ENCODE data around the gene PRR5L. TPM values are rescaled to one million over a fixed set of nuclear protein-coding genes. Genes with fewer than 3 reads are reported as not detected.

The PRR5L gene
- total and polyA plus RNA-seq, 5 experiments from 2014 or later, result 0.50 to 21.3 (median 1.2) TPM

DNA sequence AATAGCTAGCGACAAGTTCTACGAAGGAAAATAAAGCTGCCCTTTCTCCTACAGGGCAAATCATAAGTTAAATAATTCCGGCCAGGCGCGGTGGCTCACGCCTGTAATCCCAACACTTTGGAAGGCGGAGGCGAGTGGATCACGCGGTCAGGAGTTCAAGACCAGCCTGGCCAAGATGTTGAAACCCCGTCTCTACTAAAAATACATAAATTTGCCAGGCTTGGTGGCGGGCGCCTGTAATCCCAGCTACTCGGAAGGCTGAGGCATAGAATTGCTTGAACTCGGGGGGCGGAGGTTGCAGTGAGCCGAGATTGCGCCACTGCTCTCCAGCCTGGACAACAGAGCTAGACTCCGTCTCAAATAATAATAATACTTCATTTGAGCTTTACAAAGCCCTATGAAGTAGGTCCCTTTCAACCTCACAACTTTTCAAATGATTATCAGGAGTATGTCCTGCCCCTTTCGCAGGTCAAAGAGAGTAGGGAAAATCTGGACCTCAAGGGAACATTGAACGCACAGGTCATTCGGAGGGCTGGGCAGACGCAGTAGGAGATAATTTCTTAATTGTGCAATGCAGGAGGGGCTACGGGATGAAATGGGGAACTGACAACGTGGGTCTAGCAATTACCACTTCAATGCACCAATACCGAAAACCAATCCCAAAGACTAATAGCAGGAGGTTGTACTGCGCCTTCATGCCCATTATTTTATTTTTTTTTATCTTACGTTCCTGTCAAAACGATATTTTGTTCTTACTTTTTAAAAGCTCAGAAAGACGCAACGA lies 7.5 kb upstream of the PRR5L start:
- no peaks in the 10 kb centered on the region for H3K27me3 Mint-ChIP-seq
- H3K27ac Mint-ChIP-seq, result peak overlapping the region; percentile 88 to 96 (median 93)
- peaks cover 0 to 3% (median 1%) of the 10 kb centered on the region in 3 donors for H3K36me3 Mint-ChIP-seq
- H3K9me3 Mint-ChIP-seq, result no peaks in the 10 kb centered on the region
- peaks cover 21 to 50% (median 44%) of the 10 kb centered on the region in 4 donors for H3K4me1 Mint-ChIP-seq
- DNase-seq, result no peak
- ATAC-seq, result no peak
- H3K4me3 Mint-ChIP-seq, result peak overlapping the region; percentile 86 to 97 (median 94)
- POLR2A ChIA-PET, result interaction anchor here (1.0 kb wide), 1 partner anchor 626 kb away, joined by 4 read pairs; the partner anchor contains the start of gene TRIM44

DNA sequence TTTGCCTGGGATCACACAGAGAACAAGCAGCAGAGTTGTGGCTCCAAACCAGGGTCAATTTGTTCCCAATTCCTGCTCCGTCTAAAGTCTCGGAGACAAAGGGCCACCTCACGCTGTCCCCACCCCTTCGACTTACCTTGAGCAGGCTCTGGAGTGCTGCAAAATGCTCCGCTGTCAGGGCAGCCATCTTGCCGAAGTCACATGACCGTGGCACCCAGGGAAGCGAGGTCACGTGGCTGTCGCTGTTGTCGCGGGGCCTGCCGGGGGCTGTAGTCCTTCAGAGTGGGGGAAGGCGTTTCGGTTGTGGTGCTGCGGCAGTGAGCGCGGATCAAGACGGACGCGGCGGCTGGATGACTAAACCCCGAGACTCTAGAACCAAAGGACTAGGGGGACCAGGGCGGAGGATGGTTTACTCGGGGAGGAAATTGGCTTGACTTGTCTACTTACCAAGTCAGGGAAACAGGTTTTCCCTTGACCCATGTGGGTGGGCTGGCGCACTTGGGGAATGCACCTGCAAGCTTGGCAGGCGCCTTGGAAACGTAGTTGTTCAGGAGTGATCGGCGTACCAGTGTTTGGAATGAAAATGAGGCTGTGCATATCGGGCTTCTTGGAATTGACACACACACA lies 6.7 kb upstream of the PRR5L start, which contains the start of gene COMMD9:
Gene COMMD9, minus strand, starts transcription at position 199 of the 627 bp plus-strand sequence. Its CDS starts 12 bp downstream, at position 187.
- no peaks in the 10 kb centered on the region for H3K27me3 Mint-ChIP-seq
- ATAC-seq, result peak; percentile 98 to 99
- DNase-seq, result peak; percentile 85 to 96 (median 91)
- peaks cover 21 to 45% (median 41%) of the 10 kb centered on the region in 4 donors for H3K4me1 Mint-ChIP-seq
- peak within 1 kb of the TSS; percentile 86 to 97 (median 94) for H3K4me3 Mint-ChIP-seq
- peak within 1 kb of the TSS; percentile 88 to 96 (median 93) for H3K27ac Mint-ChIP-seq
- POLR2A ChIA-PET, result interaction anchor here (0.8 to 1.0 kb wide), 2 partner anchors 221 to 627 kb away, joined by 3 to 4 read pairs; partner anchors contain the start of genes TRAF6 and TRIM44
- no peaks in the 10 kb centered on the region for H3K9me3 Mint-ChIP-seq
- peaks cover 0 to 3% (median 0%) of the 10 kb centered on the region in 3 donors for H3K36me3 Mint-ChIP-seq

DNA sequence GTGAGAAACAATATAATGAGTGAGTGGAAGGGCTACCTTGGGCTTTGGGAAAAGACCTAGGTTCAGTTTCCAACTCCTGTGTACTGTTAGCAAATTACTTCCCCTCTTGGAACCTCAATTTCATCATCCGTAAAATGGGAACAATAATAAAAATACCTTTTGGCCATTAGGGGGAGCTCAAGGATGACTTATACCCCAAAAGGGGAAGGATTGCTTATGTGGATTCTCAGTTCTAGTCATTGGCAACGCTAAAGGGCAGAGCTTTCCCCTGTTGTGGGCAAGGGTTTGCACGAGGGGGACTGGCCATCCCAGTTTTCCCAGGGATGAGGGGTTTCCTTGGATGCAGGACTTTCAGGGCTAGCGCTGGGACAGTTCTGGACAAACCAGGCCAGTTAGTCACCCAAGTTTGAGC lies 3.8 kb upstream of the PRR5L start:
- Mint-ChIP-seq H3K4me3 (no peak overlapping the region), H3K9me3 (no peaks in the 10 kb centered on the region), H3K36me3 (no peaks in the 10 kb centered on the region), H3K27me3 (peaks cover 0 to 2% (median 0%) of the 10 kb centered on the region in 5 donors), H3K4me1 (peaks cover 14 to 27% (median 25%) of the 10 kb centered on the region in 4 donors), H3K27ac (no peak overlapping the region)
- peak in 3 of 10 donors; percentile 9 to 50 (median 13) for DNase-seq
- POLR2A ChIA-PET, result no interaction called here
- ATAC-seq, result no peak

DNA sequence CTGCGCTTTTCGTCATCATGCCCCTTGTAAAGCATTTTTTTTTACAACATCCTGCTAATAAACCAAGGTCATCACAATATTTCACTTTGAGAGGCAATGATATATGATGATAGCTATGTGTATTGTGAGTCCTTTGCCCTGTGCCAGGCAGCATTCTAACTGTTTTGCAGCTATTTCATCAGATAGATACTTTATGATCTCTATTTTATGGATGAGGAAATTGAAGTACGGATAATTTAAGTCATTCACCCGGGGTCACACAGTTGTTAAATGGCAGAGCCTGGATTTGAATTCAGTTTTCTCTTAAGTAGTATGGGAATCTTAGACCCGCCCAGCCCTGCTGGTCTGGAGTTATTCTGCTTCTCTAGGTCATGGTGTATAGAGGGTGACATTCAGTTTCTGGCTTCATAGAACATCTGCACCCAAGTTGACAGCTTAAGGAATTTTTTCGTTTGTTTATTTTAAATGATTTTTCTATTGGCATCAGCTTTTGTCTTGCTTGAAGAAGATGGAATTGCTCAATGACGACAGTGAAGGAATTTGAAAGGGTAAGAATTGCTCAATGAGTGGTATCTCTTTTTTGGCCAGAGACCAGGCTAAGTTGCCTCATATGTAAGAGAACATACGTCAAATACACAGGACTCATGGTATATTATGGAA lies 926 bp downstream of the PRR5L start:
- H3K4me1 Mint-ChIP-seq, result no peaks in the 10 kb centered on the region
- H3K9me3 Mint-ChIP-seq, result no peaks in the 10 kb centered on the region
- no peaks in the 10 kb centered on the region for H3K36me3 Mint-ChIP-seq
- peaks cover 0 to 14% (median 2%) of the 10 kb centered on the region in 5 donors for H3K27me3 Mint-ChIP-seq
- DNase-seq (no peak), ATAC-seq (no peak)
- H3K4me3 Mint-ChIP-seq, result no peak overlapping the region
- POLR2A ChIA-PET, result no interaction called here
- H3K27ac Mint-ChIP-seq, result no peak overlapping the region

DNA sequence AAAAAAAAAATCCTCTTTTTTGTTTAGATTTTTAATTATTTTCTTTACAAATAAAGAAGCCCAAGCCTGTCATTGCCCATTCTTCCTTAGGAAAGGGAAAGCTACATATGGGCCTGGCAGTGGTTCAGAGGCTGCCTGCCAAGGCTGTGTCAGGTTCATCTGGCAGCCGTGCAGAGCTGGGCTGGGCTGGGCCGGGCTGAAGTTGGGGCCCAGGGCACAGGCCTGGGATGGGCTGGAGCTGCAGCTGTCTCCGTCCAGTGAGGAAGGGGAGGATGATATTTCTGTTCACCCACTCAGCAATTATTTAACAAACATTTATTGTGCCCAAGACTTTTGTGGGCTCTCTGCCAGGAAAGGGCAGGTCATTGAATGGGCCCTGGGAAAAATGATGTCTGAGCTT lies 4.6 kb downstream of the PRR5L start:
- Mint-ChIP-seq H3K27ac (no peak overlapping the region), H3K27me3 (peaks cover 2 to 21% (median 6%) of the 10 kb centered on the region in 5 donors), H3K9me3 (peaks cover 0 to 2% (median 0%) of the 10 kb centered on the region in 9 donors), H3K36me3 (no peaks in the 10 kb centered on the region), H3K4me1 (no peaks in the 10 kb centered on the region), H3K4me3 (no peak overlapping the region)
- DNase-seq (no peak), ATAC-seq (no peak)
- POLR2A ChIA-PET, result no interaction called here

GRCh38 chr11:36304351-36304750 lies 8.3 kb downstream of the PRR5L start:
- no peak for ATAC-seq
- DNase-seq, result no peak
- POLR2A ChIA-PET, result no interaction called here
- Mint-ChIP-seq H3K4me1 (peaks cover 0 to 6% (median 0%) of the 10 kb centered on the region in 4 donors), H3K4me3 (no peak overlapping the region), H3K9me3 (peaks cover 0 to 9% (median 2%) of the 10 kb centered on the region in 9 donors), H3K27me3 (peaks cover 10 to 44% (median 17%) of the 10 kb centered on the region in 5 donors), H3K36me3 (peaks cover 0 to 5% (median 0%) of the 10 kb centered on the region in 3 donors), H3K27ac (no peak overlapping the region)

- H3K27ac Mint-ChIP-seq, result no peak overlapping the region
- H3K27me3 Mint-ChIP-seq, result peaks cover 10 to 51% (median 18%) of the 10 kb centered on the region in 5 donors
- peaks cover 0 to 5% (median 0%) of the 10 kb centered on the region in 3 donors for H3K36me3 Mint-ChIP-seq
- POLR2A ChIA-PET, result no interaction called here
- peaks cover 0 to 6% (median 0%) of the 10 kb centered on the region in 4 donors for H3K4me1 Mint-ChIP-seq
- ATAC-seq, result no peak
- no peak for DNase-seq
- H3K9me3 Mint-ChIP-seq, result peaks cover 0 to 9% (median 2%) of the 10 kb centered on the region in 9 donors
- no peak overlapping the region for H3K4me3 Mint-ChIP-seq
These were observed 9.0 kb downstream of the PRR5L start for GRCh38 chr11:36305047-36305446.

GRCh38 chr11:36306888-36307287 lies 10.8 kb downstream of the PRR5L start:
- DNase-seq, result no peak
- ATAC-seq, result no peak
- H3K27ac Mint-ChIP-seq, result no peak overlapping the region
- H3K9me3 Mint-ChIP-seq, result peaks cover 0 to 9% (median 2%) of the 10 kb centered on the region in 9 donors
- H3K36me3 Mint-ChIP-seq, result peaks cover 0 to 5% (median 0%) of the 10 kb centered on the region in 3 donors
- POLR2A ChIA-PET, result no interaction called here
- peaks cover 0 to 6% (median 0%) of the 10 kb centered on the region in 4 donors for H3K4me1 Mint-ChIP-seq
- no peak overlapping the region for H3K4me3 Mint-ChIP-seq
- H3K27me3 Mint-ChIP-seq, result peaks cover 15 to 44% (median 18%) of the 10 kb centered on the region in 5 donors

GRCh38 chr11:36308577-36308976 lies 12.5 kb downstream of the PRR5L start:
- Mint-ChIP-seq H3K27me3 (peaks cover 12 to 36% (median 16%) of the 10 kb centered on the region in 5 donors), H3K4me3 (no peak overlapping the region), H3K36me3 (peaks cover 0 to 5% (median 0%) of the 10 kb centered on the region in 3 donors), H3K4me1 (peaks cover 0 to 6% (median 0%) of the 10 kb centered on the region in 4 donors), H3K27ac (no peak overlapping the region), H3K9me3 (peaks cover 0 to 9% (median 2%) of the 10 kb centered on the region in 9 donors)
- no peak for DNase-seq
- POLR2A ChIA-PET, result no interaction called here
- no peak for ATAC-seq

- Mint-ChIP-seq H3K27ac (no peak overlapping the region), H3K27me3 (peaks cover 12 to 36% (median 18%) of the 10 kb centered on the region in 5 donors), H3K4me1 (peaks cover 0 to 6% (median 0%) of the 10 kb centered on the region in 4 donors), H3K9me3 (peaks cover 0 to 9% (median 2%) of the 10 kb centered on the region in 9 donors), H3K4me3 (no peak overlapping the region), H3K36me3 (peaks cover 0 to 5% (median 0%) of the 10 kb centered on the region in 3 donors)
- POLR2A ChIA-PET, result no interaction called here
- ATAC-seq (no peak), DNase-seq (no peak)
These were observed 13.7 kb downstream of the PRR5L start for GRCh38 chr11:36309779-36310178.

- peaks cover 9 to 49% (median 22%) of the 10 kb centered on the region in 5 donors for H3K27me3 Mint-ChIP-seq
These were observed 16.0 kb downstream of the PRR5L start for GRCh38 chr11:36311926-36312595.

More at GRCh38 chr11:36311926-36312595, 16.0 kb downstream of the PRR5L start:
- Mint-ChIP-seq H3K27ac (no peak overlapping the region), H3K9me3 (peaks cover 0 to 3% (median 0%) of the 10 kb centered on the region in 9 donors), H3K4me1 (peaks cover 0 to 2% (median 0%) of the 10 kb centered on the region in 4 donors), H3K4me3 (no peak overlapping the region), H3K36me3 (no peaks in the 10 kb centered on the region)
- ATAC-seq (no peak), DNase-seq (no peak)
- POLR2A ChIA-PET, result no interaction called here
